Measurements from ENCODE around the gene HNRNPC. TPM values are rescaled to one million over a fixed set of nuclear protein-coding genes. Genes with fewer than 3 reads are reported as not detected.

Gene HNRNPC
- total RNA-seq, 1 experiment from 2014 or later: 1,062 TPM

- no peak overlapping the region for H3K4me3 Mint-ChIP-seq
- Histone ChIP-seq H4K5ac (ENCODE audit: insufficient read length, low read depth, low read length) (no peak overlapping the region), H3K4ac (ENCODE audit: low read depth, low read length) (no peak overlapping the region), H3K9me3 (ENCODE audit: control insufficient read depth, low read depth, low read length) (no peaks in the 10 kb centered on the region), H3K4me2 (ENCODE audit: insufficient read depth, insufficient read length, low read length) (no peak overlapping the region), H2BK12ac (ENCODE audit: insufficient read length, low read depth, low read length) (no peak overlapping the region), H3K23ac (ENCODE audit: insufficient read length, low read depth, low read length) (no peak overlapping the region), H3K23me2 (ENCODE audit: insufficient read length, low read depth, low read length, poor library complexity, severe bottlenecking) (no peaks in the 10 kb centered on the region), H2BK20ac (ENCODE audit: low read depth, low read length, poor library complexity, severe bottlenecking) (no peak overlapping the region), H3K56ac (ENCODE audit: insufficient read length, low read depth, low read length) (no peak overlapping the region), H3K79me1 (ENCODE audit: insufficient read depth, low read depth, low read length, poor library complexity, severe bottlenecking) (peaks cover 3% of the 10 kb centered on the region), H2BK120ac (ENCODE audit: low read depth, low read length, poor library complexity, severe bottlenecking) (no peak overlapping the region), H2BK5ac (ENCODE audit: insufficient read length, low read length) (no peak overlapping the region), H2AFZ (ENCODE audit: low read length) (no peak overlapping the region), H4K20me1 (ENCODE audit: control insufficient read depth, insufficient read depth, insufficient read length) (no peaks in the 10 kb centered on the region), H3K18ac (ENCODE audit: insufficient read length, low read depth, low read length) (no peak overlapping the region), H2AK5ac (ENCODE audit: insufficient read length, low read length) (no peak overlapping the region), H3K27ac (ENCODE audit: insufficient read length, low read depth, low read length) (no peak overlapping the region), H3T11ph (ENCODE audit: low read length) (no peak overlapping the region), H3K27me3 (ENCODE audit: insufficient read depth, low read length) (no peaks in the 10 kb centered on the region), H3K9ac (ENCODE audit: extremely low read depth, insufficient read length, low read length) (no peak overlapping the region), H3K14ac (ENCODE audit: insufficient read depth, low read length) (no peak overlapping the region), H3K79me2 (ENCODE audit: insufficient read depth, low read length) (peaks cover 80% of the 10 kb centered on the region; the same call in 1 of the 2 replicates), H2BK15ac (ENCODE audit: low read depth, low read length) (no peak overlapping the region), H4K91ac (ENCODE audit: insufficient read length, low read depth, low read length) (no peak overlapping the region), H3K4me1 (ENCODE audit: insufficient read depth, low read length) (no peaks in the 10 kb centered on the region; the same call in 1 of the 2 replicates), H4K8ac (replicated peaks; ENCODE audit: insufficient read length, low read depth, low read length) (no peak overlapping the region)
- H3K27me3 Mint-ChIP-seq (ENCODE audit: low read depth): no peaks in the 10 kb centered on the region
- peaks cover 19 to 32% of the 10 kb centered on the region in 2 experiments for H3K4me1 Mint-ChIP-seq
- peaks cover 24 to 85% (median 75%) of the 10 kb centered on the region in 3 experiments for H3K36me3 Mint-ChIP-seq (ENCODE audit: insufficient read depth in 1 of 3, low read depth in 3 of 3)
- TF ChIP-seq CTCF (conservative IDR thresholded peaks at IDR 0.05): no peak
- no peak for DNase-seq
- peak overlapping the region in 1 of 3 experiments; percentile 42; a peak in 2 of 7 replicates for H3K27ac Mint-ChIP-seq
- no peaks in the 10 kb centered on the region for H3K9me3 Mint-ChIP-seq
- no CpG with 5 or more reads among the region's 7 CpGs for WGBS (ENCODE audit: extremely low coverage, insufficient read length, low lambda C conversion rate)
Observed at GRCh38 chr14:21244544-21244943, 24.7 kb downstream of the HNRNPC start.

Data from H9 (cell line).